HG03520 (cell line): ENCODE measurements around the gene KIF26B.

Experiments
- ATAC-seq: cut with Tn5 transposase; IDR thresholded peaks from one replicate; pipeline ENCODE4 v1.9.1; 2021; ENCODE audit warnings: mild to moderate bottlenecking, moderate library complexity; ENCODE audit not compliant: unreplicated experiment

Gene KIF26B

DNA sequence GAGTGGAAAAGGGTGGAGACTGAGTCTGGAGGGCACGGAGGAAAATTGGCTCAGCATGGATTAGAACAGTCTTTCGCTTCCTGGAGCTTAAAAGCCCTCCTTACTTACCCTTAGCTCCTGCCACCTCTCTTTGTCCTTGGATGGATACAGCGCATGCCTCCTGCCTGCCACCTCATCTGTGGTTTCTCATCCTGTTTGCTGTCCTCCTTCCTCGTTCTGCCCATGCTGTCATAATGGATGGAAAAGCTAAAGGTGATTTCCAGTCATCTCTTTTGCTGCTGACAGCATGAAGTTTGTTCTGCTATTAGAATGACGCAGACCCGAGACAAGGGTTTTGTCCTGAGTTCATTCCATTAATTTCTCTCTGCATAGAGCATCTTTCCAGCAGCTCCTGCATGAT, 425.9 kb downstream of the KIF26B start:
- no peak for ATAC-seq

DNA sequence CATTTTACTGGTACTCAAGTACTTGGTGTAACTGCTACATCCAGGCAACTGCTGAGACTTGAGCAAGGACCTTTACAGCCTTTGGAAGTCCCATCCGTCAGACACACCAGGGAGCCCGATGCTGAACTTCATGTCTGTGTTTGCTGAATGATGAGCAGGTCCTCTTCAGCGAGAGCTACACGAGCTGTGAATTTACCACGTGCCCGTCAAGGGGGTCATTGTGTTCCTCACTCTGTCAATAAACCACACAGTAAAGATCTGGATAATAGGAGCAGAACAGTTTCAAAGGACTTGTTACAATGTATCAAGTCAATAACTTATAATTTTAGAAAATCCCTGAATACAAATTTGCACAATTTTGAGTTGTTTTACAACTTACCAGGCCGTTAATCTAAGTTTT, 427.2 kb downstream of the KIF26B start:
- ATAC-seq, result no peak

DNA sequence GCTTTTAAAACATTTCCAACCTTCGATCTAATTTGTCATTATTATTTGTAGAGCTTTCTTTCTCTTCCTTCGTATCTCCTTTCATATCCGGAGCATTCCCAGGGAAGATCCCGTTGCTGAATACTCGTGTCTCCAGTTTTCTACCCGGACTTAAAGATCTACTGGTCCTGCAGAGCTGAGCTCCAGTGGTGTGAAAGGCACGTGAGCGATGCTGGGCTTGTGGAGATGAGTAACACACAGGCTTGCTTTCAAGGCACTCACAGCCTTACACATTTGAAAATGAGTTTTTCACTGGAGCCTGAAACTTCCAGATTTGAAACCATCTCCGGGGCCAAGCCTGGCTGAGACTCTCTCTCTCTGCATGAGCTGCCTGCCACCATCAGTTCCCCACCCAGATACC, 428.3 kb downstream of the KIF26B start:
- ATAC-seq, result no peak

DNA sequence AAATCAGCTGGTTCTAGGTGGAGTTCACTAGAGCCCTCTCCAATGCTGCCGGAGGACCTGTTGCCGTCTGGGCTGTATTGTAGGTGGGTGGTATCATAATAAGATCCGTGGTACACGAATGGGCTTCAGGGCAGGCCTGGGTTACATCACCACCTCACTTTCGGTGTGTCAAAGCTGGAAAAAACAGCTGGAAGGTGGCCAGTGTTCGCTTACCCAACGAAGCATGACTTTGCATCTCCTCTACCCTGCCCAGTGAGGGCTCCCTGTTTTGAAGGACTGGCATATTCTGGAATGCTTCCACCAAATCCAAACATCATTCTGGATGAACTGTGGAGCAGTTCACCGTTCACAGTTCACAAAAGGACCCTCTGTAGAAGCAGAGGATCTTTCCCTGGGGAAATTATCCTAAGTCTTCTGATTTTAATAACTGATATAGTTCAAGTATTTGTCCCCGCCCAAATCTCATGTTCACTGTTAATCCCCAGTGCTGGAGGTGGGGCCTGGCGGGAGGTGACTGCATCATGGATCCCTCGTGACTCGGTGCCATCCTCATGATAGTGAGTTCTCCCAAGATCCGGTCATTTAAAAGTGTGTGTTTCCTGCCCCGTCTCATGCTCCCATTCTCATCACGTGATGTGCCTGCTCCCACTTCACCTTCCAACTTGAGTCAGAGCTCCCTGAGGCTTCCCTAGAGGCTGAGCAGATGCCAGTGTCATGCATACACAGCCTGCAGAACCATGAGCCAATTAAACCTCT, 429.0 kb downstream of the KIF26B start:
- no peak for ATAC-seq

DNA sequence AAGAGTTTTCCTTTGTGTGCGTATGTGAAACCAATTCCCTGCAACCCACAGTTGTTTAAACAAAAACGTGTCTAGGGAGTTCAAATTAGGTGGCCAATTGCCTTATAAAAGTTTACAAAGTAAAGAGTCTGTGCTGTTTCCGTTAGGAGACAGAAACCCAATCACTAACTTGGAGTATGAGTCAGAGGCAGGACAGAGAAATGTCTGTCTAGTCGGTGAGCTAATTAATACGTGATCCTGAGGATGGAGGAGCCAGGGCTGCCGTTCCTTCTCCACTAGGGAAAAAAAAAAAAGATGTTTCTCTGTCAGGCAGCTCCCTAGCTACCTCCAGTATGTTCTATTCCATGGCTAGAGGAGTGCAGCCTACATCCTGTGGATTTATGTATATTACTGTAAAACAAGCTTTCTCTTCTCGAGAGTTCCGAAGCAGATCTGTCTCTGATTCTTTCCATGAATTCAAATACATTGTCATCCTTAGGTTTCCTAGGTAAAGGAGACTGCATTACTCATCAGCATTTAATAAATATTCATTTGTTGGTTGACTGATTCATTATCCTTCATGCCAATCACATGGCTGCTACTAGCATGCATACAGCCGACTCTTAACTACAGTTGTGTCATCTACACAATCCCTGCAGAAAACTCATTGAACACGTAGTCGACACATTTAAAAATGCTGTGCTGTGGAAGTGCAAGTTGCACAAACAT, 430.6 kb downstream of the KIF26B start:
- ATAC-seq, result no peak

DNA sequence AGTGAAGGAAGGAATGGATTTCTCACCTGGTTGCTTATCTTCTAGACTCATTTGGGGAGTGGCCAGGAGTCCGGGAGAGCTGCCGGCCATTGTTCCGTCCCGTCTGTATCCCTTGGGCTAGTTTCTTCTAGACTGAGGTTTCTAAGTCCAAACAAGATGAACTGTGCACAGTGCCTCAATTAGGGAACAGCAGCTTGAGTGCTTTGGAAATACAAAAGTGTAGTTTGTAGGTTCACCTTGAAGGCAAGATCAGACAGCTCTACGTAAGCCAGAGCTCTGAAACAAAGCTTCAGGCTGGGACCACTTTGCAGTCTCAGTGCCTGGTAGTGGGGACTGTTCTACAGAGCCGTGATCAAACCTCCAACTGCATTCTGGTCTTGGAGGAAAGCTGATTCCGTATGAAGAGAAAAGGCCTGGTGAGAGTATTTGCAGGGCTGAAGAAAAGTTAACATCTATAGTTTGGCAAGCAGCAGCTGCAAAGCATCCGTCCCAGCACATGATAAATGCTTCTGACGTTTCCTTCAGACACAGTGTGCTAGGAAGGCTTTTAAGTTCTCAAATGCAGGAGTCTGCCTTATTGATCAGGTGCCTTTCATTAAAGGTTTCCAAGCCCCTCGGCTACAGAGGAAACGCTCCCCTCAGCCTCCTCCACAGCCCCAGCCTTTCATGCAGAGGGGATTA, 432.8 kb downstream of the KIF26B start:
- no peak for ATAC-seq

DNA sequence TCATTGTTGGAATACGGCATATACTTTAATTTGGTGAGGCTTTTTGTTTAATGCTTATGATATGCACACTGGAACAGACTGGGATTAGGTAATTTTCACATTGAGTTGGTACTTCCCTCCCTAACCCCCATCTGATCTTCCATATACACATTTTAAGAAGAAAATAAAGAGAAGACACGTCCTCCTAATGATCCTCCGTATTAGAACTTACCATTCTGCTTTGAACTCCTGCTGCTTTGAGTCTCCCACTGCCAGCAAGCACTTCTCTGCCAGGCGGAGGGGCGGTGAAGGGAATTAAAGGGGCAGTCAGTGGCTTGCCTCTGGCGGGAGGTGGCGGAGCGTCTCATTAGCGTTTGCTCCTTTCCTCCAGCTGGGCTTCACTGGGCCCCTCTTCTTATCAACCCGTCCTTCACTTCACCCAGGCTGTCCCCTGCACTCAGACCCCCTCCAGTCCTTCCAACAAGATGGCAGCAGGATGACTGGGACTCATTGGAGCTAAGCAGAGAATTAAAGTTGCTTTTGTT, 433.4 kb downstream of the KIF26B start:
- ATAC-seq, result no peak

DNA sequence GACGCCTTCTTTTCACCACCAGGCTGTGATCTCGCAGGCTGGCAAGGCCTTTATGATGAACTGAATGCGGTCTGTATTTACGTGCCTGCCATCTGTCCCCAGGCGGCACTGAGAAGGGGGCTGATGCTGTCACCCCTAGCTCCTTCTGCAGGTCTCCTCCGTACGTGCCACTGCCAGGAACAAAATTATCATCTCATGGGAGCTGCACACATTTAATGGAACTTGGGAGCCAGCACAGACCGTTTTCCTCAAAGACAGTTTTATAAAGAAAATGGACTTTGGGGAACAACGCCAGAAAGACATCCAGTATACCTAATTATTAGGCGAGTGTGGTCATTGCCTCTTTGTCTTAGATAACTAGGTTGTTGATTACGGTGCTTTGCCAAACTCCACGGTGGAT, 434.5 kb downstream of the KIF26B start:
- ATAC-seq, result no peak

DNA sequence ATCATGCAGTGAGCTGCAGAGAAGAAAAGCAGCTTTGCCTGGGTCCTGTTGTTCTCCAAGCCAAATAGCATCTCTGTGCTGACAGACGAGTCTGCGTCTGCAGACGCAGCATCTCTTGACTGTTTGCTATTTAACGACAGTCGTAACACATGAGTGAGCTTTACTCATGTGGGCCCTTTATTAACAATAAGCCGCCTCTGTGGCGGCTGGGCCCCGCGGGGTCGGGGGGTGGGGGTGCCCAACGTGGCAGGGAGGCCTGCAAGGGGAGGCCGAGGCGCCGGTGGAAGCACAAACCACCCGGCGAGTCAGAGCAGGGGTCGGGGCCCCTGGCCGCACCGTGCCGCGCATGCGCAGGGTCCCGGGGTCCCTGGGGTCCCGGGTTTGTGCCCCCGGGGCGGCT, 435.1 kb downstream of the KIF26B start:
- ATAC-seq, result no peak

DNA sequence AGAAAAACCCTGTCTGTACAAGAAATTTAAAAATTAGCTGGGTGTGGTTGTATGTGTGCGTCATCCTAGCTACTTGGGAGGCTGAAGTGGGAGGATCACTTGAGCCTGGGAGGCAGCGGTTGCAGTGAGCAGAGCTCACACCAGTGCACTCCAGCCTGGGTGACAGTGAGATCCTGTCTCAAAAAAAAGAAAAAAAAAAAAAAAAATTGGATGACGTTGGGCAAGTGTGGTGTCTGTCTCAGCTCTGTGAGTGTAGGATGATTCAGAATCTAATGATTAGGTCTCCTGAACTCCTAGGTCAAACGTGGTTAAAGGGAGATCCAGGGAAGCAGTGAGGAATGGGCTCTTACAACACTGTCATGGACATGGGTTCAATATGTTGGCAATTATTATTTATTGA, 435.9 kb downstream of the KIF26B start:
- no peak for ATAC-seq

DNA sequence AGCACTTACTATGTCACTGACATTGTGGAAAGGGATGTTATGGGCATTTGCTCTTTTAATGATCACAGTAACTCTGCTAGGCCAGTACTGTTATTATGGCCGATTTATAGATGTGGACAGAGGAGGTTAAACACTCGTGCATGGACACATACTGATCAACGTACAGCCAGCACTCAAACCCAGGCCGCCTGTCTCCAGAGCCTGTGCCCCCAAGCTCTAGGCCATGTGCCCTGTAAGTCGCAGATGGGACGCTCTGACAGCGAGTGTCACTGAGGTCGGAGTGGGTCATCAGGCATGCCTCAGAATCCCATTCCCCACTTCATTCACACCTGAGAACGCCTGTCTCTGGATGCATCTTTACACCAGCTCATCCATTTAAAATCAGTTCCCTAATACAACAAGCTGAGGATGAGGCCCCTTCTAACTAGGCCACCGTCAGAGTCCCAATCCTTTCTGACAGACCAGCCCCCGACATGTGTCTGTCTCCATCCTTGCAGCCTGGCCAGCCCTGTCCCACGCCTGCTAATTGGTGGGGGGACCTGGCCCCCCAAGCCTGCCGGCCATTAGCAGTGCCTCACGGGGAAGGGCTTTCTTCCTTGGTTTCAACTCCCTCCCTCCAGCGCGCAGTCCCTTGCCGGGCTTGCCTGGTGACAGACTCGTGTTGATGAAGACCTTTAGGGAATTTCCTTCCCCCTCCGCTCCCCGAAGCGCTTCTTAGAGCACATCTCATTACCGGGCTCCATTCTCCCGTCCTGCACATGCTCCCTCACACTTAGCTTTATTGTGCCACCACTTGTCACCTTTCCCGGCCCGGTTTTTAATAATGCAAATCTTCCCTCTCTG, 436.8 kb downstream of the KIF26B start:
- no peak for ATAC-seq

DNA sequence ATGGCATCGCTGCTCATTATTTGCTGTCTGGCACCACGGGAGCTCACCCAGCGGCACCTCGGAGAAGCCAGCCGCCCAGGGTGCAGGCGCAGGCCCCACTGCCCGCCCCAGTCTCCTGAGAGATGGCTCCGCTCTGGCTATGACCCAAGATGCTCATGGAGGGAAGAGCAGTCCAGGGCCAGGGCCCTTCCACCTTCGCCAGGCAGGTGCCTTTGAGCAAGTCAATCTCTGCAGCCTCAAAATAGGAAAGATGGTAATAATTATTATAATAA, 437.3 kb downstream of the KIF26B start:
- no peak for ATAC-seq

DNA sequence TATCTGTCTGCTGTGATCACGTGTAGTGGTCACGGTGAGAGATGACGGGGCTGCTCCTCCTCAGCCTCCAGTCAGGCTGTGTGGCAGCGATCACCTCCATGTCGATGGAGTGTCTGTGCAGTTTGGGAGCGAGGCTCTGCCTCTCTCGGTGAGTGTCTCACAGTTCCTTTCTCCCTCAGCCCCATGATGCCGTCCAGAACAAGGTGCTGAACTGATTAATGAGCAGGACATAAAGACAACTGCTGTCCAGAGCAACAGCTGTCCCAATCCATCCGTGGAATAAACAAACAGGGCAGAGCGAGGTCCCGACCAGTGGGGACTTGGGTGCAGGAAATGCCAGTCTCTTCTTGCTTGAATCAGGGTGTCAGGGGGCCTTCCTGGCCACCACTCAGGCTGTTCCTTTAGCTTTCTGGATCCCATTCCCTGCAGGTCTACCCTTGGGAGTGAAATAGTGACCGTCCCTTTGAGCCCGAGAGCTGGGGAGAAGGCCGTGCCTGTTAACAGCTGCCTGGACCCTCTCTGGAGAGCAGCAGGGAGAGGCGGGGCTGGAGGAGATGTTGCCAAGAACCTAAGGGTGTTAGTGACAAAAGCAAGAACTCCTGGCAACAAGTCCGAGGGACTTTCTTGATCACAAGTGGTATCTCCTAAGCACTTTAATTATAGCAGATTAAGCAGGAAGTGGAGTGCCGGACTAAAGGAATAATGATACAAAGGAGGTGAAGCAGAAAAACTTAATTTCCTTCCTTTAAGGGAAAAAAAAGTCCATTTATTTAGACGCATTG, 443.9 kb downstream of the KIF26B start:
- ATAC-seq, result no peak

DNA sequence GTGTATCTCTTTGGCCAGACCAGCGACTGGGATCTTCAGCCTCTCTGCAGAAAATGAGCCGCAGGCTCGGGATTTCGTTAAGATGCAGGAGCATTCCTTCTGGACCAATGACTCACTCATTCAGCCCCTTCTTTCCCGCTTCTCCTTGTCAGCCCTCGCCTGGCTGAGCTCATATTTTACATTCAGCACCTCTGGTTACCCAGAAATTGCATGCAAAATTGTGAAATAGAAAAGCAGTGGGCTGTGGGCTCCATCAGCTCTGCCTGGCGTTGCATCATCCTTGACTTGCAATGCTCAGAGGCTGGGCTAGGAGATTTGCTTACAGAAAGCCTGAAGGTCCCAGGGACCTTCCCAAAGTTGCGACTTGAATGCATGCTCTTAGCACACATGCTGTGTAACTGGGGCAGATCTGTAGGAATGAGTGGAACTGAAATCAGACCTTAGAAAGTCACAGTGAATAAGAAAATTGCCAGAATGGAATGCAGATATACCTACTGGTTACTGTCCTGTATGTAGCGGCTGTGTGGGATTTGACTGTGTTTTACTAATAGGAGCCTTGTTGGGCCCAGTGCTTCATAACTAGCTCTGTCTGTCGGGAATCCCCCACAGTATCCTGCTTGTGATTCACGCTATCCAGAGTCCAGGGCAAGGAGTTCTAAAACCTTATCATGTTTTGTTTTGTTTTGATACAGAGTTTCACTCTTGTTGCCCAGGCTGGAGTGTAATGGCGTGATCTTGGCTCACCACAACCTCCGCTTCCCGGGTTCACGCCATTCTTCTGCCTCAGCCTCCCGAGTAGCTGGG, 444.8 kb downstream of the KIF26B start:
- ATAC-seq, result no peak

DNA sequence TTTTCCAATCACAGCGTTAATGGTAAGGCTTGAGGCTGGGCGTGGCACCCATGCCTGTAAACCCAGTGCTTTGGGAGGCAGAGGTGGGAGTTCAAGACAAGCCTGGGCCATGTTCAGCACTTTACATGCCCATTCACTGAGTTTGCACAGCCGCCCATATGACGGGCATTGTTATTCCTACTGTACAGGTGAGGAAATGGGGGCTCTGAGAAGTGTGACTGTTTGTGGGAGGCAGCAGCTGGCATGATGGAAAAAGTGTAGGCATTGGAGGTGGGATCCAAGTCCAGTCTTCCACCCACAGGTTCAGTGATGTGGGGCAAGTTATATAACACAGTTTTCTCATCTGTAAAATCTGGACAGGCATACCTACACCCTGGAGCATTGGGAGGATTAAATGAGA, 445.9 kb downstream of the KIF26B start:
- no peak for ATAC-seq

DNA sequence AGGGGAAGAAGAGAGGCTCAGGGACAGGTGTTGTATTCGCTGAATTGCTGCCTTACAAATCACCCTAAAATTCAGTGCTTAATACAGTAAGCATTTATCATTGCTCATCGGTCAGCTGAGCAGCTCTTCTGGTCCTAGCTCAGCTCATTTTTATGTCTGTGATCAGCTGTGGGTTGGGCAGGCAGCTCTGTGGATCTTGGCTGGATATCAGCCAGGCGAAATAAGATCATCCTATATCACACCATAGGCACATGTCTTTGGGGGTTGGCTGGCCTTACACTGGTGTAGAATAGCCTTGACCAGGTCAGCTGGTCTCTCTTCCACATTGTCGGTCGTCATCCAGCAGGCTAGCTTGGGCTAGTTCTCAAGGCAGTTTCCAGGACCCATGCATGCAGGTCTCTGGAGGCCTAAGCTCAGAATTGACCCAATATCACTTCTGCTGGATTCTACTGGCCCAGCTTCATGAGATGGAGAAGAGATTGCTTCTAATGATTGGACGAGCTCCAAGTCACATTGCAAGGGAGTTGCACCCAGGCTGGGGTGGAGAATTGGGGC, 448.6 kb downstream of the KIF26B start:
- ATAC-seq, result no peak

DNA sequence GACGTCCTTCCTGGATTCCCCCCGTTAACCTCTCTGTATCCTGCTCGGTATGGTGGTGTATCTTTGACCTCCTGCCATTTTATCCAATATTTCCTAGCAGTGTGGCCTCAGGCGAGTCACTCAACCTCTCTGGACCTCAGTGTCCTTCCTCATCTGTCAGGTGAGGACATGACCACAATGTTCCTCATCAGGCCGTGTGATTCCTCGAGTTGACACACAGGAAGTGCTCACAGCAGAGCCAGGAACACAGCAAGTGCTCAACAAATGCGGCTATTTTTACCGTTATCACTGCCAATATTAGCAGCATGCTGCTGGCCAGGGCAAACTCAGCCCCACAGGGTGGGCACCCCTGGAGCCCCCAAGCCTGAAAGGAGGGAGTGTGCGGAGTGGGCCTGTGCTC, 450.2 kb downstream of the KIF26B start:
- ATAC-seq, result no peak

DNA sequence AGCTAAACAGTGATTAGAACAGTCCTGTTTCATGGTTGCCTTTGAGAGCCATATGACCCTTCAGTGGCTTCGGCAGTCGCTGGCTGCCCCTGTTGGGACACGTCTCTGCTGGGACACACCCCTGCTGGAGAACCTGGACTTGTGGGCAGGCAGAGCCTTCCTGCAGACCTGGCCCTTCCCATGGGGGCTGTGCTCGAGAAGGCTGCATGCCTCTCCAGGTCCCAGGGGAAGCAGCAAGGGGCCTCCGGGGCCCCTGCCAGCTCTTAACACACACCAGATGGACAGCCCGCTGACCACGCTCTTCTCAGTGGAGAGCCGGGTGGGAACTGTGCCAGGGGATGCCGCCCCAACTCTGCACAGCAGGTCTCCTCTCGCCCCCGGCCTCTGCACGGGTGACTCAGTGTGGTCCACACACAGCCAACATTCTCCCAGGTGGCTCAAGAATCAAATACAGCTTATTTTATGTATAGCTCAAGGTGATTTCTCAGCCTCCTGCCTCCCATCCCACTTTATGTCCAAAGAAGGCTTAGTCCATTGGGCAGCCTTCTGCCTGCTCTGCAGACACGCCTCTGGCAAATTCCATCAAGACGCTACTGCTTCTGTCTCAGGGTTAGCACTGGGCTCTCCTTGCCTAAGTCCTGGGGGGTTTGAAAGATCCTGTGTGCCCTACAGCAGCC, 450.8 kb downstream of the KIF26B start:
- no peak for ATAC-seq
